ENCODE results near the gene ARHGAP9.

ARHGAP9 gene

DNA sequence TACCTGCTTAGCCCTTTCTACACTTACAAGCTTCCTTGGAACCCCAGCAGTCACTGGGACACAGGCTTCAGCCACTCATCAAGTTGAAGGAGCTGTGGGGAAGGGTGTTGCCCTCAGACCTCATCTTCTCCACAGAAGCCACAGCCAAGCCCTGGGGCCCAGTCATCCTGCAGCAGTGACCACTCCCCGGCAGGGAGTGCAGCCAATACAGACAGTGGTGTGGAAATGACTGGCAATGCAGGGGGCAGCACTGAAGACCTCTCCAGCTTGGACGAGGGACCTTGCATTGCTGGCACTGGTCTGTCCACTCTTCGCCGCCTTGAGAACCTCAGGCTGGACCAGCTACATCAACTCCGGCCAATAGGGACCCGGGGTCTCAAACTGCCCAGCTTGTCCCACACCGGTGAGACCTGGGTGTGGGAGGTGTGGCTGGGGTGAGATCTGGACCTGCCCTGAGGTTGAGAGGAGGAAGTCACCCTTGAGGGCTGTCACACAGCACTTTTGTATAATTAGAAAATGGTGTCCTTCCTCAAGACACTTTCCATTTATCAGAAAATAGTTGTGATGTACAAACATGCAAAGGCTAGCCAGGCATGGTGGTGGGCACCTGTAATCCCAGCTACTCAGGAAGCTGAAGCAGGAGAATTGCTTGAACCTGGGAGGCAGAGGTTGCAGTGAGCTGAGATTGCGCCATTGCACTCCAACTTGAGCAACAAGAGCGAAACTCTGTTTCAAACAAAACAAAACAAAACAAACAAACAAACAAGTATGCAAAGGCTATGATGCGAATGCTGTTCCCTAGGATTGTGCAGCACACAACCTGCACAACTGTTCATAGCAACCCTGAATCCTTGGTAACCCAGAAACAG, 10.1 kb downstream of the ARHGAP9 start:
- TF ChIP-seq CTCF (IDR thresholded peaks at IDR 0.05; ENCODE audit: borderline replicate concordance, insufficient read depth, low read depth, low read length) = no peak
- H3K4me3 ChIP-seq (ENCODE audit: low read depth, low read length) = no peak overlapping the region

- no peak for TF ChIP-seq CTCF (IDR thresholded peaks at IDR 0.05; ENCODE audit: borderline replicate concordance, insufficient read depth, low read depth, low read length)
- no peak overlapping the region for H3K4me3 ChIP-seq (ENCODE audit: low read depth, low read length)
Observed at GRCh38 chr12:57467915-57468314, 11.8 kb downstream of the ARHGAP9 start.

- TF ChIP-seq CTCF (IDR thresholded peaks at IDR 0.05; ENCODE audit: borderline replicate concordance, insufficient read depth, low read depth, low read length) = no peak
- no peak overlapping the region for H3K4me3 ChIP-seq (ENCODE audit: low read depth, low read length)
Observed at GRCh38 chr12:57467212-57467874, 12.3 kb downstream of the ARHGAP9 start.

DNA sequence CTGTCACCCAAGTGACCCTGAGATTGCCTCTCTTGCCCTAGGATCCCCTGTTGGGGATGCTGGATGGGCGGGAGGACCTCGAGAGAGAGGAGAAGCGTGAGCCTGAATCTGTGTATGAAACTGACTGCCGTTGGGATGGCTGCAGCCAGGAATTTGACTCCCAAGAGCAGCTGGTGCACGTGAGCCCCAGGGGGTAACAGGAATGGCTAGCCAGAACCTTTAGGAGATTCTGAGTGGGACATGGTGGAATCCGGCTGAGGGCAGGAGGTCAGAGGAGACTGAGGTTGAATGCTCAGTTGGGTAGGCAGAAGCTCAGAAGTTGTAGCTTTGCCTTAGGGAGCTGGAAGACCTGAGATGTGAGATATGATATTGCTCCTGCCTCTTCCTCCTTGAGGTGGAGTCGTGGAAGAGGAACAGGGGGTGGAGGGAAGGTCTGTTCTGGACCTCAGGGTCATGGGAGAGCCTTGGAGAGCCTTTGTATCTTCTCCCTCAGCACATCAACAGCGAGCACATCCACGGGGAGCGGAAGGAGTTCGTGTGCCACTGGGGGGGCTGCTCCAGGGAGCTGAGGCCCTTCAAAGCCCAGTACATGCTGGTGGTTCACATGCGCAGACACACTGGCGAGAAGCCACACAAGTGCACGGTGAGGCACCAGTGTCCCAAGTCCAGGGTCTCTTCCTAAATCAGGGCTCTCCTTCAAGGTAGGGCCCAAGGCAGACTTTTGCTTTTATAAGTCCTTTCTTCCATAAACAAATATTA, 13.7 kb downstream of the ARHGAP9 start:
- no peak overlapping the region for H3K4me3 ChIP-seq (ENCODE audit: low read depth, low read length)
- TF ChIP-seq CTCF (IDR thresholded peaks at IDR 0.05; ENCODE audit: borderline replicate concordance, insufficient read depth, low read depth, low read length) = no peak

DNA sequence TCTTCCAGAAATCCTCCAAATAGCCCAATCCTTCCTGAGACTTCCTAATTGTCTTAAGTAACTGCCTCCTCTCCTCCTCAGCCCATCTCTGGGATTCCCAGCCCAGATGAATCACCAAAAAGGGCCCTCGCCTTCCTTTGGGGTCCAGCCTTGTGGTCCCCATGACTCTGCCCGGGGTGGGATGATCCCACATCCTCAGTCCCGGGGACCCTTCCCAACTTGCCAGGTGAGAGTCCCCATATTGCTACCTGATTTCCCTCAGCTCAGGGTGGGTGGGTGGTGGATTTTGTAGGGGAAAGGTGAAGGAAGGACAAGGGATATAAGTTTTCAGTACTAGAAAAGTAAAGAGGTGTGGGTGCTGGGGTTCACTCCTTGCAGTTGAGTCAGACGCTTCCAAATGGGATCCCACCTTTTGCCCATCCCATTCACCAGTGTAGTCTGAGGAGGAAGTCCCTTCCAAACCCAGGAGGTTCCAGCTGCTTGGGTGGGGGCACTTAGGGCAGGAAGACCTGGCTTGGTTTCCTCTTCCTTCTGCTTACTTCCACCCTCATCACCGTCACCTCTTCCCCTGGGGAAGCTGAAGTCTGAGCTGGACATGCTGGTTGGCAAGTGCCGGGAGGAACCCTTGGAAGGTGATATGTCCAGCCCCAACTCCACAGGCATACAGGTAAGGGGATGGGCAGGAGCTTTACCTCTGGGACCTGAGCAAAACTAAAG, 14.5 kb downstream of the ARHGAP9 start:
- TF ChIP-seq CTCF (IDR thresholded peaks at IDR 0.05; ENCODE audit: borderline replicate concordance, insufficient read depth, low read depth, low read length) = no peak
- H3K4me3 ChIP-seq (ENCODE audit: low read depth, low read length) = no peak overlapping the region

- TF ChIP-seq CTCF (IDR thresholded peaks at IDR 0.05; ENCODE audit: borderline replicate concordance, insufficient read depth, low read depth, low read length) = no peak
- H3K4me3 ChIP-seq (ENCODE audit: low read depth, low read length) = no peak overlapping the region
Observed at GRCh38 chr12:57464569-57464968, 15.1 kb downstream of the ARHGAP9 start.

All from GM12875 (cell line).